ENCODE data around the gene WDR62. TPM values are rescaled to one million over a fixed set of nuclear protein-coding genes. Genes with fewer than 3 reads are reported as not detected.

Gene WDR62
- total RNA-seq, 1 experiment from 2014 or later: 30.0 TPM

- Histone ChIP-seq H3K79me1 (ENCODE audit: insufficient read depth, low read depth, low read length, poor library complexity, severe bottlenecking) (no peaks in the 10 kb centered on the region), H2BK5ac (ENCODE audit: insufficient read length, low read length) (no peak overlapping the region), H4K20me1 (ENCODE audit: control insufficient read depth, insufficient read depth, insufficient read length) (no peaks in the 10 kb centered on the region), H3K27ac (ENCODE audit: insufficient read length, low read depth, low read length) (no peak overlapping the region), H3K4me1 (ENCODE audit: insufficient read depth, low read length) (peaks cover 3% of the 10 kb centered on the region; the same call in 1 of the 2 replicates), H2BK120ac (ENCODE audit: low read depth, low read length, poor library complexity, severe bottlenecking) (no peak overlapping the region), H3K9me3 (ENCODE audit: control insufficient read depth, low read depth, low read length) (no peaks in the 10 kb centered on the region), H3K79me2 (ENCODE audit: insufficient read depth, low read length) (no peaks in the 10 kb centered on the region), H3T11ph (ENCODE audit: low read length) (no peak overlapping the region), H3K23me2 (ENCODE audit: insufficient read length, low read depth, low read length, poor library complexity, severe bottlenecking) (no peaks in the 10 kb centered on the region), H2AK5ac (ENCODE audit: insufficient read length, low read length) (no peak overlapping the region), H4K8ac (replicated peaks; ENCODE audit: insufficient read length, low read depth, low read length) (no peak overlapping the region), H3K4ac (ENCODE audit: low read depth, low read length) (no peak overlapping the region), H3K23ac (ENCODE audit: insufficient read length, low read depth, low read length) (no peak overlapping the region), H3K9ac (ENCODE audit: extremely low read depth, insufficient read length, low read length) (no peak overlapping the region), H3K18ac (ENCODE audit: insufficient read length, low read depth, low read length) (no peak overlapping the region), H3K14ac (ENCODE audit: insufficient read depth, low read length) (no peak overlapping the region), H2BK15ac (ENCODE audit: low read depth, low read length) (no peak overlapping the region), H3K4me2 (ENCODE audit: insufficient read depth, insufficient read length, low read length) (no peak overlapping the region), H2BK12ac (ENCODE audit: insufficient read length, low read depth, low read length) (no peak overlapping the region), H3K27me3 (ENCODE audit: insufficient read depth, low read length) (no peaks in the 10 kb centered on the region), H2BK20ac (ENCODE audit: low read depth, low read length, poor library complexity, severe bottlenecking) (no peak overlapping the region), H4K5ac (ENCODE audit: insufficient read length, low read depth, low read length) (no peak overlapping the region), H3K56ac (ENCODE audit: insufficient read length, low read depth, low read length) (no peak overlapping the region), H4K91ac (ENCODE audit: insufficient read length, low read depth, low read length) (no peak overlapping the region), H2AFZ (ENCODE audit: low read length) (no peak overlapping the region)
- Mint-ChIP-seq H3K27me3 (ENCODE audit: low read depth) (no peaks in the 10 kb centered on the region; the same call in 1 of the 2 replicates), H3K4me1 (peaks cover 10 to 18% of the 10 kb centered on the region in 2 experiments), H3K9me3 (no peaks in the 10 kb centered on the region), H3K36me3 (ENCODE audit: insufficient read depth in 1 of 3, low read depth in 3 of 3) (peaks cover 3 to 6% (median 4%) of the 10 kb centered on the region in 3 experiments; a peak in 3 of 7 replicates), H3K4me3 (no peak overlapping the region), H3K27ac (no peak overlapping the region)
- DNase-seq: no peak
- TF ChIP-seq CTCF (conservative IDR thresholded peaks at IDR 0.05): no peak
These were observed 6.9 kb upstream of the WDR62 start for GRCh38 chr19:36047835-36048234.

All from H9 (cell line).